Neuronal stem cell (in vitro differentiated cells): ENCODE measurements around the gene WDR82.

ENCODE experiments used
- DNase-seq: peaks from one replicate; pipeline ENCODE4 v3.0.0-alpha.2; 2013; ENCODE audit warnings: low spot score
- H2AFZ ChIP-seq: one replicate; pipeline ENCODE4 v1.6.1; 2013; ENCODE audit warnings: mild to moderate bottlenecking, low read length, inconsistent platforms
- H2AK5ac ChIP-seq: 2 replicates; pipeline ENCODE4 v1.6.1; 2013; ENCODE audit warnings: low read depth, mild to moderate bottlenecking, inconsistent platforms, low read length, moderate library complexity, mixed read lengths
- H2BK120ac ChIP-seq: 2 replicates; pipeline ENCODE4 v1.6.1; 2013; ENCODE audit warnings: low read depth, mild to moderate bottlenecking, inconsistent platforms, low read length, moderate library complexity, mixed read lengths
- H2BK12ac ChIP-seq: one replicate; pipeline ENCODE4 v1.6.1; 2013; ENCODE audit warnings: low read length, inconsistent platforms
- H2BK15ac ChIP-seq: 2 replicates; pipeline ENCODE4 v1.6.1; 2013; ENCODE audit warnings: mild to moderate bottlenecking, low read length, inconsistent platforms, mixed read lengths
- H2BK5ac ChIP-seq: one replicate; pipeline ENCODE4 v1.6.1; 2013; ENCODE audit warnings: inconsistent platforms, mild to moderate bottlenecking, low read length, moderate library complexity
- H3K14ac ChIP-seq: one replicate; pipeline ENCODE4 v1.6.1; 2013; ENCODE audit warnings: low read length, inconsistent platforms
- H3K18ac ChIP-seq: 2 replicates; pipeline ENCODE4 v1.6.1; 2013; ENCODE audit warnings: low read length, inconsistent platforms
- H3K23ac ChIP-seq: 2 replicates; pipeline ENCODE4 v1.6.1; 2013; ENCODE audit warnings: low read depth, mild to moderate bottlenecking, mixed read lengths, low read length, inconsistent platforms; ENCODE audit not compliant: poor library complexity
- H3K27ac ChIP-seq: replicated peaks from 3 replicates; pipeline ENCODE4 v1.5.1; 2013; ENCODE audit warnings: low read length, inconsistent platforms
- H3K27me3 ChIP-seq, 3 experiments: 2 replicates each; pipeline ENCODE4 v1.6.1; 2013; ENCODE audit warnings: low read length in 3 of 3, mild to moderate bottlenecking in 2 of 3, inconsistent platforms in 1 of 3, low read depth in 1 of 3, mixed read lengths in 1 of 3, moderate library complexity in 1 of 3; ENCODE audit not compliant: control insufficient read depth in 3 of 3, insufficient read depth in 3 of 3
- H3K36me3 ChIP-seq, 2 donors: replicated peaks in 1 of 2; 2 replicates each; pipeline ENCODE4 v1.6.1; 2013; ENCODE audit warnings: low read length in 2 of 2; ENCODE audit not compliant: control insufficient read depth in 2 of 2, insufficient read depth in 2 of 2
- H3K4ac ChIP-seq: 2 replicates; pipeline ENCODE4 v1.6.1; 2013; ENCODE audit warnings: inconsistent platforms, mild to moderate bottlenecking, low read length, moderate library complexity
- H3K4me1 ChIP-seq, 2 donors: 1 replicate in 1 of 2; 2 replicates in 1 of 2; pipeline ENCODE4 v1.6.1; 2013; ENCODE audit warnings: low read length in 2 of 2, low read depth in 1 of 2; ENCODE audit not compliant: control insufficient read depth in 2 of 2, insufficient read depth in 1 of 2
- H3K4me2 ChIP-seq: one replicate; pipeline ENCODE4 v1.6.1; 2013; ENCODE audit warnings: mild to moderate bottlenecking, low read length, inconsistent platforms; ENCODE audit not compliant: insufficient read depth, poor library complexity, severe bottlenecking
- H3K4me3 ChIP-seq, 2 donors: 2 replicates each; pipeline ENCODE4 v1.5.1; 2013; ENCODE audit warnings: low read length in 2 of 2, mild to moderate bottlenecking in 2 of 2, inconsistent platforms in 1 of 2, moderate library complexity in 1 of 2
- H3K79me1 ChIP-seq: one replicate; pipeline ENCODE4 v1.6.1; 2013; ENCODE audit warnings: low read depth, mild to moderate bottlenecking, inconsistent platforms, low read length, moderate library complexity
- H3K9ac ChIP-seq: one replicate; pipeline ENCODE4 v1.6.1; 2013; ENCODE audit warnings: mild to moderate bottlenecking, low read depth, low read length, inconsistent platforms; ENCODE audit not compliant: poor library complexity
- H3K9me3 ChIP-seq, 2 donors: replicated peaks in 1 of 2; 2 replicates each; pipeline versions ENCODE3 to v1.6.1; 2013; ENCODE audit warnings: low read length in 2 of 2, mild to moderate bottlenecking in 2 of 2, inconsistent platforms in 1 of 2, low read depth in 1 of 2, mixed read lengths in 1 of 2, moderate library complexity in 1 of 2; ENCODE audit not compliant: control insufficient read depth in 2 of 2, insufficient read depth in 1 of 2
- H4K8ac ChIP-seq: one replicate; pipeline ENCODE4 v1.6.1; 2013; ENCODE audit warnings: low read depth, mild to moderate bottlenecking, inconsistent platforms, low read length, moderate library complexity
- H4K91ac ChIP-seq: one replicate; pipeline ENCODE4 v1.6.1; 2013; ENCODE audit warnings: low read length, low read depth, mild to moderate bottlenecking, inconsistent platforms; ENCODE audit not compliant: poor library complexity
- WGBS, 2 donors: extraction: QIAGEN DNeasy Blood & Tissue Kit; methylation state at CpG; one replicate each; pipeline ENCODE4 v1.1.7; 2013; ENCODE audit warnings: missing lambda C conversion rate in 2 of 2, mixed read lengths in 1 of 2; ENCODE audit not compliant: insufficient read length in 2 of 2, insufficient replicate concordance in 1 of 2; ENCODE audit errors: extremely low coverage in 2 of 2; 5-methylcytosine and 5-hydroxymethylcytosine counted together

Gene WDR82

GRCh38 chr3:52297242-52298148, 19.0 kb upstream of the WDR82 start:
- no peak for DNase-seq
- H3K4me1 ChIP-seq, result peaks cover 33 to 39% of the 10 kb centered on the region in 2 donors
- H3K36me3 ChIP-seq, result peaks cover 0 to 21% of the 10 kb centered on the region in 2 donors
- H2AFZ ChIP-seq, result no peak overlapping the region
- peak overlapping the region; percentile 100 for H2BK120ac ChIP-seq
- no peak overlapping the region for H3K27ac ChIP-seq
- H4K8ac ChIP-seq, result no peak overlapping the region
- H3K4ac ChIP-seq, result peak overlapping the region; percentile 69
- peak overlapping the region; percentile 41 for H4K91ac ChIP-seq
- H3K23ac ChIP-seq, result peak overlapping the region; percentile 32
- no peaks in the 10 kb centered on the region for H3K79me1 ChIP-seq
- peak overlapping the region; percentile 59 to 79 for H3K4me3 ChIP-seq
- H3K27me3 ChIP-seq, result no peaks in the 10 kb centered on the region
- peak overlapping the region; percentile 98 for H2BK12ac ChIP-seq
- peak overlapping the region; percentile 72 for H3K4me2 ChIP-seq
- peak overlapping the region; percentile 33 for H3K9ac ChIP-seq
- H2BK5ac ChIP-seq, result no peak overlapping the region
- peak overlapping the region; percentile 80 for H3K18ac ChIP-seq
- no peak overlapping the region for H3K14ac ChIP-seq
- H3K9me3 ChIP-seq, result no peaks in the 10 kb centered on the region
- no CpG with 5 or more reads among the region's 11 CpGs for WGBS, 2 donors
- peak overlapping the region; percentile 96 for H2AK5ac ChIP-seq
- H2BK15ac ChIP-seq, result peak overlapping the region; percentile 86

- DNase-seq, result no peak
- Histone ChIP-seq H4K8ac (no peak overlapping the region), H3K9ac (no peak overlapping the region), H3K14ac (no peak overlapping the region), H3K36me3 (peaks cover 10 to 38% of the 10 kb centered on the region in 2 donors), H2BK15ac (no peak overlapping the region), H3K27ac (no peak overlapping the region), H3K79me1 (no peaks in the 10 kb centered on the region), H3K4ac (no peak overlapping the region), H3K4me1 (peaks cover 28 to 29% of the 10 kb centered on the region in 2 donors), H3K9me3 (no peaks in the 10 kb centered on the region), H2AFZ (no peak overlapping the region), H3K27me3 (no peaks in the 10 kb centered on the region), H2BK120ac (no peak overlapping the region), H3K4me3 (no peak overlapping the region), H3K4me2 (no peak overlapping the region), H2BK12ac (no peak overlapping the region), H4K91ac (no peak overlapping the region), H2AK5ac (no peak overlapping the region), H3K18ac (no peak overlapping the region), H2BK5ac (no peak overlapping the region), H3K23ac (no peak overlapping the region)
- WGBS, 2 donors, result no CpG with 5 or more reads among the region's 5 CpGs
Measured at GRCh38 chr3:52295671-52296208, 17.3 kb upstream of the WDR82 start.

- no peaks in the 10 kb centered on the region for H3K27me3 ChIP-seq
- H4K91ac ChIP-seq, result no peak overlapping the region
- H3K27ac ChIP-seq, result no peak overlapping the region
- no peak overlapping the region for H2AK5ac ChIP-seq
- no peak overlapping the region for H3K4ac ChIP-seq
- H3K4me1 ChIP-seq, result peaks cover 17 to 19% of the 10 kb centered on the region in 2 donors
- no peak overlapping the region for H3K14ac ChIP-seq
- no CpG with 5 or more reads among the region's 11 CpGs for WGBS, 2 donors
- peak overlapping the region; percentile 65 for H3K18ac ChIP-seq
- H3K36me3 ChIP-seq, result peaks cover 10 to 39% of the 10 kb centered on the region in 2 donors
- no peak overlapping the region for H3K23ac ChIP-seq
- H2BK5ac ChIP-seq, result no peak overlapping the region
- H2BK12ac ChIP-seq, result no peak overlapping the region
- no peak overlapping the region for H2BK120ac ChIP-seq
- H3K4me3 ChIP-seq, result no peak overlapping the region
- no peak overlapping the region for H2BK15ac ChIP-seq
- H2AFZ ChIP-seq, result no peak overlapping the region
- H3K9me3 ChIP-seq, result no peaks in the 10 kb centered on the region
- H3K79me1 ChIP-seq, result no peaks in the 10 kb centered on the region
- H4K8ac ChIP-seq, result no peak overlapping the region
- H3K4me2 ChIP-seq, result no peak overlapping the region
- no peak for DNase-seq
- no peak overlapping the region for H3K9ac ChIP-seq
Measured at GRCh38 chr3:52294320-52295150, 16.1 kb upstream of the WDR82 start.
